ENCODE data around the gene TUBGCP6. TPM values are rescaled to one million over a fixed set of nuclear protein-coding genes. Genes with fewer than 3 reads are reported as not detected.
A peak's percentile ranks its signal among the peaks of the same experiment; 100 is the strongest.

The TUBGCP6 gene
- total RNA-seq, 4 donors from 2014 or later, result 20.3 to 44.3 (median 32.2) TPM

DNA sequence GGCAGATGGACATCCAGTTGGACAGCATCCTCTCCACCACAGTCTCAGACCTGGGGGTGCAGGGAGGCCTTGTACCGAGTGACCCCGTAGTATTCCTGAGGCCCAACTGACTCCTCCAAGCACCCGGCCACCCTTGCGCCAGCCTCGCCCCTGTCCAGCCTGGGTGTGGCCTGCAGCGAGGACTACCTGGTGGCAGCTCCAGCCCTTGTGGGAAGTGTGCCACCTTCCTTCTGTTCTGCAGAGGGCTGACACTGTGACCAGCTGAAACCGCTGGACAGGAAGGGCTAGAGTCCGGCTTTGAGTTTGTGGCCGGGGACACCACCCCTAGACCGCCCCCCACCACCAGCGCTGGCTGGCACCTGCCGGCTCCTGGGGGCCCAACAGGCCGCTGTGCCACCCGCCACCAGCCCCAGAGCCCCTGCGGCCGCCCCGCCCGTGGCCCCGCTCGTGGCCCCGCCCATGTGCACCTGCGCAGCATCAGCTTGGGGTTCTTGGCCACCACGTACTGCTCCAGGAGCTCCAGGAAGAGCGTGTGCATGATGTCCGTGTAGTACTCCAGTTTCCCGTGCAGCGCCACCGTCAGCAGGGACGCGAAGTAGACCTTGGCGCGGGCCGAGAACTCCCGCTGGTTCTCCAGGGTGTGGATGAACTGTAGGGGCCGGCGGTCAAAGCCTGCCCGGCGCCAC is 35.3 kb upstream of the TUBGCP6 start:
- Histone ChIP-seq H3K27me3 (no peaks in the 10 kb centered on the region), H3K36me3 (peaks cover 80 to 98% (median 82%) of the 10 kb centered on the region in 3 donors), H3K9me3 (no peaks in the 10 kb centered on the region), H3K27ac (peak overlapping the region; percentile 17 to 87 (median 50)), H3K4me3 (no peak overlapping the region), H3K4me1 (peaks cover 11 to 100% (median 24%) of the 10 kb centered on the region in 3 donors)
- 70 to 91% methylated on average over 2 to 17 of the region's 38 CpGs for WGBS, 2 donors
- no peak for DNase-seq
- TF ChIP-seq POLR2A (IDR thresholded peaks at IDR 0.05), result no peak
- TF ChIP-seq, protein P1, sequence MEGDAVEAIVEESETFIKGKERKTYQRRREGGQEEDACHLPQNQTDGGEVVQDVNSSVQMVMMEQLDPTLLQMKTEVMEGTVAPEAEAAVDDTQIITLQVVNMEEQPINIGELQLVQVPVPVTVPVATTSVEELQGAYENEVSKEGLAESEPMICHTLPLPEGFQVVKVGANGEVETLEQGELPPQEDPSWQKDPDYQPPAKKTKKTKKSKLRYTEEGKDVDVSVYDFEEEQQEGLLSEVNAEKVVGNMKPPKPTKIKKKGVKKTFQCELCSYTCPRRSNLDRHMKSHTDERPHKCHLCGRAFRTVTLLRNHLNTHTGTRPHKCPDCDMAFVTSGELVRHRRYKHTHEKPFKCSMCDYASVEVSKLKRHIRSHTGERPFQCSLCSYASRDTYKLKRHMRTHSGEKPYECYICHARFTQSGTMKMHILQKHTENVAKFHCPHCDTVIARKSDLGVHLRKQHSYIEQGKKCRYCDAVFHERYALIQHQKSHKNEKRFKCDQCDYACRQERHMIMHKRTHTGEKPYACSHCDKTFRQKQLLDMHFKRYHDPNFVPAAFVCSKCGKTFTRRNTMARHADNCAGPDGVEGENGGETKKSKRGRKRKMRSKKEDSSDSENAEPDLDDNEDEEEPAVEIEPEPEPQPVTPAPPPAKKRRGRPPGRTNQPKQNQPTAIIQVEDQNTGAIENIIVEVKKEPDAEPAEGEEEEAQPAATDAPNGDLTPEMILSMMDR (IDR thresholded peaks at IDR 0.05), result no peak
- intact Hi-C loops (cut with DNase I), result loop anchor here (5.0 kb wide), 1 partner anchor 52 kb away; no protein-coding TSS in a partner anchor

DNA sequence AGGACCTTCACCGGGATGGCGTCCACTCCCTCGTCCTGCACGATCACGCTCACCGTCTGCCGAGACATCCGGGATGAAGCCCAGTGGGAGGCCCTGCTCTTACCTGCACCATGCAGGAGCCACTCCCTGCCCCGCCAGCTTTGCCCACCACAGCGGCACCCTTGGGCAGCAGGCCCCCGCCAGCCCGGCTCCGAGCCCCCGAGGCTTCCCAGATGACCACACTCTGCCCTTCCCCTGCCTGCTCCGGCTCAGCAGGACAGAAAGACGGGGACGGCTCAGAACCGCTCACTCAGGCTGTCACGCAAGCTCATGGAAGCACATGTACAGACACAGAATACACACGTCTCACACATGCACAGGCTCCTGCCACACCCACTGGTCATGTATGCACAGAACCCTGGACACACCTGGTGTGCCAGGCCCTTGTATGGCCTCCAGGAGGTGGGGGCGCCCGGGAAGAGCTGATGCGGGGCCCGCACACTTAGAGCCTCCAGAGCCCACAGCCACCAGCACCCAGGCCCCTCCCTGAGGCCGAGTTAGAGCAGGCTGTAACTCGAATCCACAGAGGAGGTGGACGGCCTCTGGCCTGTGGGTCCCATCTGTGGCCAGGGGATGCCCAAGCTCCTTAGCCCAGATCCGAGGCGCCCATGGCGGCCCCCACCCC is 34.3 kb upstream of the TUBGCP6 start:
- intact Hi-C loops (cut with DNase I), result no loop called here
- Histone ChIP-seq H3K4me3 (no peak overlapping the region), H3K27me3 (no peaks in the 10 kb centered on the region), H3K9me3 (no peaks in the 10 kb centered on the region), H3K27ac (peak overlapping the region in 3 of 4 donors; percentile 17 to 42 (median 36)), H3K36me3 (peaks cover 77 to 97% (median 84%) of the 10 kb centered on the region in 3 donors), H3K4me1 (peaks cover 11 to 98% (median 28%) of the 10 kb centered on the region in 3 donors)
- TF ChIP-seq, protein P1 (IDR thresholded peaks at IDR 0.05), result peak in 1 of 6 experiments; percentile 4
- no peak for TF ChIP-seq POLR2A (IDR thresholded peaks at IDR 0.05)
- WGBS, 2 donors, result 93% methylated on average over 12 of the region's 30 CpGs; no CpG with 5 or more reads in 1 of the 2 donors
- no peak for DNase-seq

DNA sequence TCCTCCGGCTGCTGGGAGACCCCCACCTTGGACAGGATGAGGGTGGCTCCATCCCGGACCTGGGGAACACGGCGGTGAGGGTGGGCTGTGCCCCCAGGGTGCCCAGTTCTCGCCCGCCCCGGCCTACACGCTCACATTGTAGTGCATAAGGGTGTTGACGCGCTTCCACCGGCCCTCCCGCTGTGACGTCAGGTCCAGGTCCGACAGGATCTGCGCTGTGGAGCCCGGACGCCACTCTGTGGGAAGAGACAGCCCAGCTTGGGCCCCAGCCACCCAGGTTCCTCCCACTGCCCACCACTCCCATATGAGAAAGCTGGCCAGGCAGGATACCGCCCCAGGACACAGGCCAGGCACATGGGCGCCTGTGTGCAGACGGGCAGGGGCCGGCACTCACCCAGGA is 33.6 kb upstream of the TUBGCP6 start:
- intact Hi-C loops (cut with DNase I), result no loop called here
- Histone ChIP-seq H3K27ac (peak overlapping the region in 2 of 4 donors; percentile 6 to 42), H3K4me1 (peaks cover 11 to 93% (median 28%) of the 10 kb centered on the region in 3 donors)

DNA sequence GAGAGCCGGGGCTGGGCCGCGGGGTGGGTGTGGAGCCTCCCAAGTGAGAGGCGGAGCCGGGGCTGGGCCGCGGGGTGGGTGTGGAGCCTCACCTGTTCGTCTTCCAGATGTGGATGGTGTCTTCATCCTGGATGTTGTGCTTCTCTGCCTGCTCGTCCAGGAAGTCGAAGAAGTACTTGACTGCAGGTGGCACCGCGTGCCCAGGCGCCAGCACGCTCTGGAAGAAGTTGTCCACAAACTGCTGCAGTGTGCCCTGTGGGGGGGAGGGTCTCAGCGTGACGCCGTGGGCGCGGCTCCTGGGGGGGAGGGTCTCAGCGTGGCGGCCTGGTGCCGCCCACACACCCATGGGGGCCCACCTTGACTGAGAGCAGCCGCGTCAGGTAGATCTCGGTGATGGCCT is 32.9 kb upstream of the TUBGCP6 start:
- H3K9me3 ChIP-seq, result no peaks in the 10 kb centered on the region
- H3K4me1 ChIP-seq, result peaks cover 11 to 88% (median 21%) of the 10 kb centered on the region in 3 donors
- TF ChIP-seq POLR2A (IDR thresholded peaks at IDR 0.05), result no peak
- intact Hi-C loops (cut with DNase I), result loop anchor here (2.0 kb wide), 1 partner anchor 65 kb away; the partner anchor contains the start of gene PPP6R2
- WGBS, 2 donors, result 75 to 92% methylated on average over 4 to 10 of the region's 25 CpGs
- no peak overlapping the region for H3K4me3 ChIP-seq
- no peaks in the 10 kb centered on the region for H3K27me3 ChIP-seq
- peak overlapping the region in 2 of 4 donors; percentile 6 to 51 for H3K27ac ChIP-seq
- peaks cover 65 to 90% (median 72%) of the 10 kb centered on the region in 3 donors for H3K36me3 ChIP-seq
- no peak for DNase-seq

More for the DNA sequence above, 33.6 kb upstream of the TUBGCP6 start:
- TF ChIP-seq POLR2A (IDR thresholded peaks at IDR 0.05), result no peak
- TF ChIP-seq, protein P1 (IDR thresholded peaks at IDR 0.05), result no peak
- H3K9me3 ChIP-seq, result no peaks in the 10 kb centered on the region
- 50% methylated on average over 1 of the region's 21 CpGs; no CpG with 5 or more reads in 1 of the 2 donors for WGBS, 2 donors
- H3K27me3 ChIP-seq, result no peaks in the 10 kb centered on the region
- H3K36me3 ChIP-seq, result peaks cover 71 to 94% (median 79%) of the 10 kb centered on the region in 3 donors
- H3K4me3 ChIP-seq, result no peak overlapping the region
- no peak for DNase-seq

DNA sequence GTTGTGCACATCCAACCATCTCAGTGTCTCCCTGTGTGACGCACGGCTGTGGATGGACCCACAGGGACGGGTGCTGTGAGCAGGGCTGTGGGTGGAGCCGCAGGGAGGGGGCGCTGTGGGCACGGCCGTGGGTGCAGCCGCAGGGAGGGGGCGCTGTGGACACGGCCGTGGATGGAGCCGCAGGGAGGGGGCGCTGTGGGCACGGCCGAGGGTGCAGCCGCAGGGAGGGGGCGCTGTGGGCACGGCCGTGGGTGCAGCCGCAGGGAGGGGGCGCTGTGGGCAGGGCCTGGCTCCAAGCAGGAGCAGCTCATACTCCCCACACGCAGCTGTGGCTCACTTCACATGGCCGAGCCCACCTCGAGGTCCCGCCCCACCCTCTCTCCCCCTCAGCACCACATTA is 31.3 kb upstream of the TUBGCP6 start:
- Histone ChIP-seq H3K27ac (peak overlapping the region; percentile 41 to 67 (median 63)), H3K27me3 (peaks cover 0 to 11% (median 0%) of the 10 kb centered on the region in 4 donors), H3K4me3 (no peak overlapping the region), H3K9me3 (no peaks in the 10 kb centered on the region), H3K36me3 (peaks cover 52 to 75% (median 57%) of the 10 kb centered on the region in 3 donors), H3K4me1 (peaks cover 12 to 88% (median 18%) of the 10 kb centered on the region in 3 donors)
- DNase-seq, result peak; percentile 52
- 20 to 48% methylated on average over 2 to 17 of the region's 25 CpGs for WGBS, 2 donors
- intact Hi-C loops (cut with DNase I), result loop anchor here (2.0 kb wide), 1 partner anchor 67 kb away; the partner anchor contains the start of gene PPP6R2
- TF ChIP-seq POLR2A (IDR thresholded peaks at IDR 0.05), result no peak
- TF ChIP-seq, protein P1 (IDR thresholded peaks at IDR 0.05), result peak in 5 of 6 experiments; percentile 24 to 78 (median 45)

All from esophagus squamous epithelium (tissue), 5 donors.